Mesendoderm (in vitro differentiated cells): ENCODE data around the gene ESYT2.

Source experiments
- DNase-seq: peaks from one replicate; pipeline ENCODE4 v3.0.0; 2013
- H2AK5ac ChIP-seq: 2 replicates; pipeline ENCODE4 v1.6.1; 2013; ENCODE audit warnings: low read length, inconsistent platforms
- H2BK120ac ChIP-seq: 2 replicates; pipeline ENCODE4 v1.6.1; 2013; ENCODE audit warnings: low read depth, mild to moderate bottlenecking, low read length, moderate library complexity, mixed read lengths
- H2BK15ac ChIP-seq: replicated peaks from 2 replicates; pipeline ENCODE4 v1.6.1; 2013; ENCODE audit warnings: low read depth, mild to moderate bottlenecking, moderate library complexity
- H2BK5ac ChIP-seq: 2 replicates; pipeline ENCODE4 v1.6.1; 2013; ENCODE audit warnings: low read length, inconsistent platforms
- H3K18ac ChIP-seq: 2 replicates; pipeline ENCODE4 v1.6.1; 2013; ENCODE audit warnings: mild to moderate bottlenecking, low read length, mixed read lengths
- H3K23ac ChIP-seq: one replicate; pipeline ENCODE4 v1.6.1; 2013; ENCODE audit warnings: low read length
- H3K27ac ChIP-seq: 2 replicates; pipeline ENCODE4 v1.5.1; 2013; ENCODE audit warnings: low read depth, mild to moderate bottlenecking, inconsistent platforms, low read length, moderate library complexity
- H3K27me3 ChIP-seq: 2 replicates; pipeline ENCODE4 v1.6.1; 2013; ENCODE audit warnings: low read length, control low read depth, mild to moderate bottlenecking, inconsistent platforms; ENCODE audit not compliant: insufficient read depth, poor library complexity
- H3K36me3 ChIP-seq: 2 replicates; pipeline ENCODE4 v1.6.1; 2013; ENCODE audit warnings: low read length, inconsistent platforms; ENCODE audit not compliant: control insufficient read depth, insufficient read depth
- H3K4ac ChIP-seq: one replicate; pipeline ENCODE4 v1.6.1; 2013; ENCODE audit warnings: low read depth, mild to moderate bottlenecking, low read length, moderate library complexity
- H3K4me1 ChIP-seq: 2 replicates; pipeline ENCODE4 v1.6.1; 2013; ENCODE audit warnings: low read depth, low read length, inconsistent platforms; ENCODE audit not compliant: control insufficient read depth
- H3K4me2 ChIP-seq: 2 replicates; pipeline ENCODE4 v1.6.1; 2013; ENCODE audit warnings: low read length
- H3K4me3 ChIP-seq: 2 replicates; pipeline ENCODE4 v1.5.1; 2013; ENCODE audit warnings: mild to moderate bottlenecking, low read length
- H3K56ac ChIP-seq: one replicate; pipeline ENCODE4 v1.6.1; 2013; ENCODE audit warnings: low read length
- H3K79me1 ChIP-seq: 2 replicates; pipeline ENCODE4 v1.6.1; 2013; ENCODE audit warnings: low read length, inconsistent platforms
- H3K79me2 ChIP-seq: 2 replicates; pipeline ENCODE4 v1.6.1; 2013; ENCODE audit warnings: mild to moderate bottlenecking, low read length; ENCODE audit not compliant: control insufficient read depth, insufficient read depth
- H3K9ac ChIP-seq: 2 replicates; pipeline ENCODE4 v1.6.1; 2013; ENCODE audit warnings: low read length, inconsistent platforms
- H4K5ac ChIP-seq: one replicate; pipeline ENCODE4 v1.6.1; 2013; ENCODE audit warnings: low read length
- H4K8ac ChIP-seq: one replicate; pipeline ENCODE4 v1.6.1; 2013; ENCODE audit warnings: low read depth, mild to moderate bottlenecking, control low read depth, low read length, moderate library complexity
- WGBS: extraction: QIAGEN DNeasy Blood & Tissue Kit; methylation state at CpG from one replicate; pipeline ENCODE4 v1.1.7; 2013; ENCODE audit warnings: low lambda C conversion rate, missing lambda C conversion rate; ENCODE audit not compliant: insufficient coverage; ENCODE audit errors: extremely low coverage; 5-methylcytosine and 5-hydroxymethylcytosine counted together

The ESYT2 gene

GRCh38 chr7:158758586-158759244, 70.6 kb downstream of the ESYT2 start:
- Histone ChIP-seq H3K36me3 (peaks cover 9% of the 10 kb centered on the region), H3K56ac (no peak overlapping the region), H3K27me3 (no peaks in the 10 kb centered on the region), H2BK15ac (no peak overlapping the region), H3K4me1 (no peaks in the 10 kb centered on the region), H4K5ac (no peak overlapping the region), H3K79me2 (no peaks in the 10 kb centered on the region), H3K18ac (no peak overlapping the region), H3K4me3 (no peak overlapping the region), H3K23ac (no peak overlapping the region), H4K8ac (no peak overlapping the region), H3K27ac (no peak overlapping the region), H3K9ac (no peak overlapping the region), H2AK5ac (no peak overlapping the region), H3K4ac (no peak overlapping the region), H2BK5ac (no peak overlapping the region), H3K79me1 (no peaks in the 10 kb centered on the region), H2BK120ac (no peak overlapping the region), H3K4me2 (no peak overlapping the region)
- DNase-seq = no peak
- no CpG with 5 or more reads among the region's 16 CpGs for WGBS

- no peak overlapping the region for H3K18ac ChIP-seq
- H3K4ac ChIP-seq = no peak overlapping the region
- no peak overlapping the region for H3K56ac ChIP-seq
- H3K4me2 ChIP-seq = no peak overlapping the region
- no peak overlapping the region for H2BK120ac ChIP-seq
- H3K79me2 ChIP-seq = no peaks in the 10 kb centered on the region
- no peak overlapping the region for H3K9ac ChIP-seq
- no peak overlapping the region for H2BK15ac ChIP-seq
- no peak overlapping the region for H3K4me3 ChIP-seq
- no peak overlapping the region for H3K23ac ChIP-seq
- H2BK5ac ChIP-seq = no peak overlapping the region
- H4K5ac ChIP-seq = no peak overlapping the region
- H3K27ac ChIP-seq = no peak overlapping the region
- no peaks in the 10 kb centered on the region for H3K4me1 ChIP-seq
- H3K79me1 ChIP-seq = no peaks in the 10 kb centered on the region
- no peak for DNase-seq
- peaks cover 9% of the 10 kb centered on the region for H3K36me3 ChIP-seq
- H4K8ac ChIP-seq = no peak overlapping the region
- no CpG with 5 or more reads among the region's 16 CpGs for WGBS
- no peaks in the 10 kb centered on the region for H3K27me3 ChIP-seq
- no peak overlapping the region for H2AK5ac ChIP-seq
These were observed 71.8 kb downstream of the ESYT2 start for GRCh38 chr7:158757404-158757989.

- no peaks in the 10 kb centered on the region for H3K4me1 ChIP-seq
- no peak overlapping the region for H4K8ac ChIP-seq
- H3K9ac ChIP-seq = no peak overlapping the region
- H2BK5ac ChIP-seq = no peak overlapping the region
- no peak overlapping the region for H3K4me3 ChIP-seq
- H3K27me3 ChIP-seq = no peaks in the 10 kb centered on the region
- H3K4me2 ChIP-seq = no peak overlapping the region
- no CpG with 5 or more reads among the region's 11 CpGs for WGBS
- no peak overlapping the region for H3K56ac ChIP-seq
- no peak overlapping the region for H4K5ac ChIP-seq
- H2BK120ac ChIP-seq = no peak overlapping the region
- no peaks in the 10 kb centered on the region for H3K79me2 ChIP-seq
- peaks cover 9% of the 10 kb centered on the region for H3K36me3 ChIP-seq
- no peak overlapping the region for H3K4ac ChIP-seq
- H3K23ac ChIP-seq = no peak overlapping the region
- DNase-seq = peak; percentile 65
- H3K18ac ChIP-seq = no peak overlapping the region
- no peaks in the 10 kb centered on the region for H3K79me1 ChIP-seq
- no peak overlapping the region for H3K27ac ChIP-seq
- H2AK5ac ChIP-seq = no peak overlapping the region
- H2BK15ac ChIP-seq = no peak overlapping the region
These were observed 74.4 kb downstream of the ESYT2 start for GRCh38 chr7:158754746-158755444.

GRCh38 chr7:158753900-158754299, 75.4 kb downstream of the ESYT2 start:
- Histone ChIP-seq H3K36me3 (peaks cover 7% of the 10 kb centered on the region), H3K18ac (no peak overlapping the region), H4K8ac (no peak overlapping the region), H3K27ac (no peak overlapping the region), H3K27me3 (no peaks in the 10 kb centered on the region), H3K56ac (no peak overlapping the region), H2BK15ac (no peak overlapping the region), H3K79me2 (no peaks in the 10 kb centered on the region), H4K5ac (no peak overlapping the region), H3K4me3 (no peak overlapping the region), H3K4me2 (no peak overlapping the region), H3K23ac (no peak overlapping the region), H3K9ac (no peak overlapping the region), H3K4ac (no peak overlapping the region), H3K79me1 (no peaks in the 10 kb centered on the region), H2AK5ac (no peak overlapping the region), H2BK120ac (no peak overlapping the region), H2BK5ac (no peak overlapping the region), H3K4me1 (no peaks in the 10 kb centered on the region)
- no CpG with 5 or more reads among the region's 5 CpGs for WGBS
- DNase-seq = no peak

- WGBS = no CpG with 5 or more reads among the region's 3 CpGs
- no peaks in the 10 kb centered on the region for H3K4me1 ChIP-seq
- peaks cover 1% of the 10 kb centered on the region for H3K36me3 ChIP-seq
These were observed 77.6 kb downstream of the ESYT2 start for GRCh38 chr7:158751751-158752150.

More at GRCh38 chr7:158751751-158752150, 77.6 kb downstream of the ESYT2 start:
- no peak for DNase-seq
- Histone ChIP-seq H3K4me3 (no peak overlapping the region), H3K18ac (no peak overlapping the region), H3K56ac (no peak overlapping the region), H2BK120ac (no peak overlapping the region), H3K79me1 (no peaks in the 10 kb centered on the region), H3K4ac (no peak overlapping the region), H4K8ac (no peak overlapping the region), H3K4me2 (no peak overlapping the region), H3K23ac (no peak overlapping the region), H3K27me3 (no peaks in the 10 kb centered on the region), H2BK5ac (no peak overlapping the region), H3K27ac (no peak overlapping the region), H4K5ac (no peak overlapping the region), H2BK15ac (no peak overlapping the region), H3K9ac (no peak overlapping the region), H3K79me2 (no peaks in the 10 kb centered on the region), H2AK5ac (no peak overlapping the region)
